Upper lobe of left lung (tissue), 6 donors: Measurements from ENCODE around the gene TAF1L. TPM values are rescaled to one million over a fixed set of nuclear protein-coding genes. Genes with fewer than 3 reads are reported as not detected.
A peak's percentile ranks its signal among the peaks of the same experiment; 100 is the strongest.

ENCODE experiments used
- ATAC-seq, 2 donors: fragments of 200-7000 bp; cut with Tn5 transposase; one replicate each; pipeline ENCODE4 v1.9.1; 2022; ENCODE audit warnings: mild to moderate bottlenecking in 2 of 2, moderate library complexity in 2 of 2; ENCODE audit not compliant: low FRiP score in 2 of 2
- DNase-seq, 2 donors: peaks; one replicate each; pipeline ENCODE4 v3.0.0-alpha.2; 2019 to 2020
- H3K27ac ChIP-seq, 4 donors: fragments of 200-600 bp; sonication (generic); one replicate each; pipeline ENCODE4 v1.5.1; 2016 to 2019
- H3K27me3 ChIP-seq, 4 donors: fragments of 200-600 bp; sonication (generic); one replicate each; pipeline ENCODE4 v1.5.1; 2017 to 2019
- H3K36me3 ChIP-seq, 4 donors: fragments of 200-600 bp; sonication (generic); one replicate each; pipeline ENCODE4 v1.5.1; 2016 to 2019
- H3K4me1 ChIP-seq, 4 donors: fragments of 200-600 bp; sonication (generic); one replicate each; pipeline ENCODE4 v1.5.1; 2018 to 2019
- H3K4me3 ChIP-seq, 4 donors: fragments of 200-600 bp; sonication (generic); one replicate each; pipeline ENCODE4 v1.5.1; 2017 to 2019; ENCODE audit warnings: mild to moderate bottlenecking in 2 of 4, moderate library complexity in 1 of 4
- H3K9me3 ChIP-seq, 4 donors: fragments of 200-600 bp; sonication (generic); one replicate each; pipeline ENCODE4 v1.5.1; 2018 to 2019
- EP300 ChIP-seq, 4 donors: sonication (generic); formaldehyde crosslinking; IDR thresholded peaks; one replicate each; pipeline ENCODE4 v1.5.1; 2017; ENCODE audit warnings: antibody characterized with exemption in 4 of 4, control low read depth in 2 of 4
- POLR2A ChIP-seq, 4 donors: fragments of 450-650 bp; IDR thresholded peaks; one replicate each; pipeline ENCODE4 v1.5.1; 2016 to 2017; ENCODE audit warnings: antibody characterized with exemption in 4 of 4, mild to moderate bottlenecking in 2 of 4
- POLR2AphosphoS5 ChIP-seq, 2 donors: sonication (generic); formaldehyde crosslinking; IDR thresholded peaks; one replicate each; pipeline ENCODE4 v1.5.1; 2017; ENCODE audit warnings: antibody characterized with exemption in 2 of 2
- WGBS, 2 donors: methylation state at CpG; one replicate each; pipeline ENCODE4 v1.1.5; 2017 to 2018; 5-methylcytosine and 5-hydroxymethylcytosine counted together
- total RNA-seq, 6 donors: library from RNA; depleted of rRNA in 4 of 6; stranded (reverse); fragments of >200 nt in 4 of 6; gene quantifications; one replicate each; pipeline versions ENCODE4 v1.1.0 to v1.2.1, GENCODE V29; 2016 to 2021
- TF ChIP-seq, protein P1 (sequence below), 6 experiments: fragments of 450-650 bp in 4 of 6; fragments of 200-600 bp in 2 of 6; sonication (generic) in 2 of 6; IDR thresholded peaks; one replicate each; pipeline ENCODE4 v1.5.1; 2016 to 2019; ENCODE audit warnings: antibody characterized with exemption in 6 of 6
- donor health status: DM: no; HTN: no; CAD: no; lungs with moderate emphysema.
- donor health status: DM: no; HTN: yes; CAD: no; lungs with severe emphysema.

Gene TAF1L, protein sequence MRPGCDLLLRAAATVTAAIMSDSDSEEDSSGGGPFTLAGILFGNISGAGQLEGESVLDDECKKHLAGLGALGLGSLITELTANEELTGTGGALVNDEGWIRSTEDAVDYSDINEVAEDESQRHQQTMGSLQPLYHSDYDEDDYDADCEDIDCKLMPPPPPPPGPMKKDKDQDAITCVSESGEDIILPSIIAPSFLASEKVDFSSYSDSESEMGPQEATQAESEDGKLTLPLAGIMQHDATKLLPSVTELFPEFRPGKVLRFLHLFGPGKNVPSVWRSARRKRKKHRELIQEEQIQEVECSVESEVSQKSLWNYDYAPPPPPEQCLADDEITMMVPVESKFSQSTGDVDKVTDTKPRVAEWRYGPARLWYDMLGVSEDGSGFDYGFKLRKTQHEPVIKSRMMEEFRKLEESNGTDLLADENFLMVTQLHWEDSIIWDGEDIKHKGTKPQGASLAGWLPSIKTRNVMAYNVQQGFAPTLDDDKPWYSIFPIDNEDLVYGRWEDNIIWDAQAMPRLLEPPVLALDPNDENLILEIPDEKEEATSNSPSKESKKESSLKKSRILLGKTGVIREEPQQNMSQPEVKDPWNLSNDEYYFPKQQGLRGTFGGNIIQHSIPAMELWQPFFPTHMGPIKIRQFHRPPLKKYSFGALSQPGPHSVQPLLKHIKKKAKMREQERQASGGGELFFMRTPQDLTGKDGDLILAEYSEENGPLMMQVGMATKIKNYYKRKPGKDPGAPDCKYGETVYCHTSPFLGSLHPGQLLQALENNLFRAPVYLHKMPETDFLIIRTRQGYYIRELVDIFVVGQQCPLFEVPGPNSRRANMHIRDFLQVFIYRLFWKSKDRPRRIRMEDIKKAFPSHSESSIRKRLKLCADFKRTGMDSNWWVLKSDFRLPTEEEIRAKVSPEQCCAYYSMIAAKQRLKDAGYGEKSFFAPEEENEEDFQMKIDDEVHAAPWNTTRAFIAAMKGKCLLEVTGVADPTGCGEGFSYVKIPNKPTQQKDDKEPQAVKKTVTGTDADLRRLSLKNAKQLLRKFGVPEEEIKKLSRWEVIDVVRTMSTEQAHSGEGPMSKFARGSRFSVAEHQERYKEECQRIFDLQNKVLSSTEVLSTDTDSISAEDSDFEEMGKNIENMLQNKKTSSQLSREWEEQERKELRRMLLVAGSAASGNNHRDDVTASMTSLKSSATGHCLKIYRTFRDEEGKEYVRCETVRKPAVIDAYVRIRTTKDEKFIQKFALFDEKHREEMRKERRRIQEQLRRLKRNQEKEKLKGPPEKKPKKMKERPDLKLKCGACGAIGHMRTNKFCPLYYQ (N-terminal part only)
- total RNA-seq: not detected

DNA sequence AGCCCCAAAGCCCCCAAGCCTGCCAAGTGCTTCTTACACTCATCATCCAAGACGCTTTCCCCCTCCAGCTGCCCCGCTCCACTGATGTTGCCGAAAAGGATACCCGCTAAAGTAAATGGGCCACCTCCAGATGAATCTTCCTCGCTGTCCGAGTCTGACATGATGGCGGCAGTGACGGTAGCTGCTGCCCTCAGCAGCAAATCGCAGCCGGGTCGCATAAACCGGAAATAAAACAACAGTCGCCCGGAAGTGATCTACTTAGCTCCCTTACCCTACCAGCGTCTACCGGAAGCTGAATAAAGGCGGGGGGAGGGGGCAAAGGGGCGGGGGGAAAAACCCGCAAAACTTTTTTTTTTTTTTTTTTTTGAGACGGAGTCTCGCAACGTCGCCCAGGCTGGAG is at the start of gene TAF1L:
TSS of gene TAF1L (minus strand) at position 308 of the 400 bp plus-strand sequence. CDS start at position 218, 90 bp downstream.
- H3K4me1 ChIP-seq: no peaks in the 10 kb centered on the region
- DNase-seq (peak in 1 of 2 donors; percentile 15), ATAC-seq (no peak)
- no peaks in the 10 kb centered on the region for H3K27me3 ChIP-seq
- no peaks in the 10 kb centered on the region for H3K36me3 ChIP-seq
- TF ChIP-seq EP300 (IDR thresholded peaks at IDR 0.05): no peak
- TF ChIP-seq, protein P1, sequence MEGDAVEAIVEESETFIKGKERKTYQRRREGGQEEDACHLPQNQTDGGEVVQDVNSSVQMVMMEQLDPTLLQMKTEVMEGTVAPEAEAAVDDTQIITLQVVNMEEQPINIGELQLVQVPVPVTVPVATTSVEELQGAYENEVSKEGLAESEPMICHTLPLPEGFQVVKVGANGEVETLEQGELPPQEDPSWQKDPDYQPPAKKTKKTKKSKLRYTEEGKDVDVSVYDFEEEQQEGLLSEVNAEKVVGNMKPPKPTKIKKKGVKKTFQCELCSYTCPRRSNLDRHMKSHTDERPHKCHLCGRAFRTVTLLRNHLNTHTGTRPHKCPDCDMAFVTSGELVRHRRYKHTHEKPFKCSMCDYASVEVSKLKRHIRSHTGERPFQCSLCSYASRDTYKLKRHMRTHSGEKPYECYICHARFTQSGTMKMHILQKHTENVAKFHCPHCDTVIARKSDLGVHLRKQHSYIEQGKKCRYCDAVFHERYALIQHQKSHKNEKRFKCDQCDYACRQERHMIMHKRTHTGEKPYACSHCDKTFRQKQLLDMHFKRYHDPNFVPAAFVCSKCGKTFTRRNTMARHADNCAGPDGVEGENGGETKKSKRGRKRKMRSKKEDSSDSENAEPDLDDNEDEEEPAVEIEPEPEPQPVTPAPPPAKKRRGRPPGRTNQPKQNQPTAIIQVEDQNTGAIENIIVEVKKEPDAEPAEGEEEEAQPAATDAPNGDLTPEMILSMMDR (IDR thresholded peaks at IDR 0.05): no peak
- no peak for TF ChIP-seq POLR2AphosphoS5 (IDR thresholded peaks at IDR 0.05)
- no peak for TF ChIP-seq POLR2A (IDR thresholded peaks at IDR 0.05)
- H3K4me3 ChIP-seq: no peak within 1 kb of the TSS
- 92% methylated on average over 23 of the region's 23 CpGs for WGBS, 2 donors
- H3K9me3 ChIP-seq: no peaks in the 10 kb centered on the region
- no peak within 1 kb of the TSS for H3K27ac ChIP-seq

GRCh38 chr9:32681751-32682150 is 46.3 kb upstream of the TAF1L start:
- DNase-seq: no peak

DNA sequence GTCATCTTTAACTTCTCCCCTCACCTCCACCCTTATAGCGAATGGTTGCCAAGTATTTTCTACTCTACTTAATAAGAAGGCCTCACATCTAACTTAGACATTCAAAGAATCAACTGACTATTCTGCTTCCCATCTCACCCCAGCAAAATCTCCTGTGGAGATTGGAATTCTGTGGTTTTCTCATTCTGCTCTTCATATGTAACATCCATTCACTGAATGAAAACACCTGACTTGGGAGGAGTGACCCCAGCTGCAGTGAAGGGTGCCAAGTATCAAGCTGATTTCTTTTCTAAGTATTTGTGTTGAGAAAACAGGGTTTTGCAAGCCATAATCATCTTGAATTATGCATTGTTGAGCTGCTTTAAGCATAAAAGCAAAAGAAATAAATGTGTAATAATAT is 42.5 kb upstream of the TAF1L start:
- DNase-seq (no peak), ATAC-seq (no peak)
- Histone ChIP-seq H3K27me3 (no peaks in the 10 kb centered on the region), H3K27ac (no peak overlapping the region), H3K36me3 (no peaks in the 10 kb centered on the region), H3K4me3 (no peak overlapping the region), H3K4me1 (no peaks in the 10 kb centered on the region), H3K9me3 (peaks cover 0 to 8% (median 6%) of the 10 kb centered on the region in 4 donors)
- TF ChIP-seq POLR2A (IDR thresholded peaks at IDR 0.05) (no peak), EP300 (IDR thresholded peaks at IDR 0.05) (no peak), POLR2AphosphoS5 (IDR thresholded peaks at IDR 0.05) (no peak)
- TF ChIP-seq, protein P1 (IDR thresholded peaks at IDR 0.05): no peak
- WGBS, 2 donors: 80 to 87% methylated on average over 1 of the region's 1 CpG

More at GRCh38 chr9:32681751-32682150, 46.3 kb upstream of the TAF1L start:
- no peak overlapping the region for H3K27ac ChIP-seq
- no peaks in the 10 kb centered on the region for H3K36me3 ChIP-seq
- no peak for ATAC-seq
- peaks cover 0 to 14% (median 10%) of the 10 kb centered on the region in 4 donors for H3K9me3 ChIP-seq
- H3K4me3 ChIP-seq: no peak overlapping the region
- no peaks in the 10 kb centered on the region for H3K27me3 ChIP-seq
- 82 to 84% methylated on average over 1 of the region's 1 CpG for WGBS, 2 donors
- no peak for TF ChIP-seq EP300 (IDR thresholded peaks at IDR 0.05)
- TF ChIP-seq, protein P1 (IDR thresholded peaks at IDR 0.05): no peak
- no peak for TF ChIP-seq POLR2A (IDR thresholded peaks at IDR 0.05)
- TF ChIP-seq POLR2AphosphoS5 (IDR thresholded peaks at IDR 0.05): no peak
- H3K4me1 ChIP-seq: no peaks in the 10 kb centered on the region

- H3K4me1 ChIP-seq: no peaks in the 10 kb centered on the region
- 76 to 87% methylated on average over 6 of the region's 6 CpGs for WGBS, 2 donors
- no peak for DNase-seq
Measured at GRCh38 chr9:32672469-32672868, 37.0 kb upstream of the TAF1L start.

More at GRCh38 chr9:32672469-32672868, 37.0 kb upstream of the TAF1L start:
- no peaks in the 10 kb centered on the region for H3K9me3 ChIP-seq
- TF ChIP-seq POLR2A (IDR thresholded peaks at IDR 0.05) (no peak), POLR2AphosphoS5 (IDR thresholded peaks at IDR 0.05) (no peak), EP300 (IDR thresholded peaks at IDR 0.05) (no peak)
- TF ChIP-seq, protein P1 (IDR thresholded peaks at IDR 0.05): no peak
- H3K27ac ChIP-seq: no peak overlapping the region
- H3K27me3 ChIP-seq: no peaks in the 10 kb centered on the region
- no peaks in the 10 kb centered on the region for H3K36me3 ChIP-seq
- H3K4me3 ChIP-seq: no peak overlapping the region
- peak in 1 of 2 donors; percentile 48 for ATAC-seq
